RPMI8226 (cell line): ENCODE measurements around the gene BSN.
A peak's percentile ranks its signal among the peaks of the same experiment; 100 is the strongest.

Experiments
- DNase-seq: peaks from one replicate; pipeline ENCODE4 v3.0.0-alpha.2; 2015

Gene BSN

GRCh38 chr3:49601358-49602048 lies 47.2 kb downstream of the BSN start:
- no peak for DNase-seq

DNA sequence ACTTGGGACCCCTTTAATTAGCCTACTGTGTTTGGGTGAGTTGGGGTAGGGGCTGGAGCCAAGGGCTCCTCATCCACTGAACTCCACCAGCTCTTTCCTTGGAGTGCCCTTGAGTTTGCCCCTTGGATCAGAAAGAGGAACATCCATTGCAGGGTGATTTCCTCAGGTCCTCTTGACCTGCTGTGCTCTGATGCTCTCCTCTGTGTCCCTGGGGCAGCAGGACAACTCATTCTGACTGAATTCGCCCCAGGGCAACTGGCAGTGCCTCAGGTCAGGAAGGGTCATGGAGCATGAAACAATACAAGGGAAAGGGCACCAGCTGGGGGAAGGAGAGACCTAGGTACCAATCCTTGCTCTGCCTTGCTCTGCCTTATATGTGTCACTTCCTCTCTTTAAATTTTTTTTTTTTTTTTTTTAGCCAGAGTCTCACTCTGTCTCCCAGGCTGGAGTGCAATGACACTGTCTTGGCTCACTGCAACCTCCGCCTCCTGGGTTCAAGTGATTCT lies 47.8 kb downstream of the BSN start:
- DNase-seq, result no peak

GRCh38 chr3:49602877-49603411 lies 48.7 kb downstream of the BSN start:
- no peak for DNase-seq

DNA sequence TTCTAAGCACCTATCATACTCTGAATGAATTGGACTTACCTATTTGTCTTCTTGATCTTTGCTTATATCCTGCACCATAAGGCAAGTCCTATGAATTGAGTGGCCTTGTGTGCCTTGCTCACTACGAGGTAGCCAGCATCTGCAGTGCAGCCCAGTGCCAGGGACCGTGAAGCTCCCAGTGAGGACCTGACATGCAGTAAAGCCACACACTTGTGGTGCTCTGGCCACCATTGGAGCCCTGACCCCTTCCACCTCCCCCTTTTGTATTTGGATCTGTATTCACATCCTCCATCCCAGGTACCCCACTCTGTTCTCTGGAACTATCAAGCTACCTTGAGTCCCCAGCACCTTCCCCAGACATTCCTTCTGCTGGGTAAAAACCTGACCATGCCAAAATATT lies 52.1 kb downstream of the BSN start:
- DNase-seq, result no peak

GRCh38 chr3:49607105-49607591 lies 52.9 kb downstream of the BSN start:
- no peak for DNase-seq

DNA sequence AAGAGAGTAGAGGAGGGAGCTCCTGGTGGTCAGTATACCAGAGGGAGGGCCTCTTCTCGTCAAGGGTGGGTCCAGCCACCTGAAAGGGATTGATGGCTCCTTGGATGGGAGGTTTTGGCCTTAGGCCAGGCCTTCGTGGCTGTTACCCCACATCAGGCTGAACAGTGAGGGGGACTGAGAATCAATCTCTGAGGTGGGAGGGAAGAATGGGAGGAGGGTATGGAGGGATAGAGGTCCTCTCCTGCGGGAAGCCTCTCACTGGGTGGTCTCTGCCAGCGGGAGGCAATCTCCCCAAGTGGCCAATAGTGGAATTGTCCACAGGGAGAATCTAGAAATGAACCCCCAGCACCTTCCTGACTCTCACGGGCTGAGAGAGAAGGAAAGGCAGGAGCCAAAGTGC lies 53.5 kb downstream of the BSN start:
- DNase-seq, result no peak

GRCh38 chr3:49609314-49609713 lies 55.0 kb downstream of the BSN start:
- DNase-seq, result no peak

GRCh38 chr3:49609815-49610214 lies 55.5 kb downstream of the BSN start:
- no peak for DNase-seq

GRCh38 chr3:49610666-49611280 lies 56.5 kb downstream of the BSN start:
- no peak for DNase-seq

DNA sequence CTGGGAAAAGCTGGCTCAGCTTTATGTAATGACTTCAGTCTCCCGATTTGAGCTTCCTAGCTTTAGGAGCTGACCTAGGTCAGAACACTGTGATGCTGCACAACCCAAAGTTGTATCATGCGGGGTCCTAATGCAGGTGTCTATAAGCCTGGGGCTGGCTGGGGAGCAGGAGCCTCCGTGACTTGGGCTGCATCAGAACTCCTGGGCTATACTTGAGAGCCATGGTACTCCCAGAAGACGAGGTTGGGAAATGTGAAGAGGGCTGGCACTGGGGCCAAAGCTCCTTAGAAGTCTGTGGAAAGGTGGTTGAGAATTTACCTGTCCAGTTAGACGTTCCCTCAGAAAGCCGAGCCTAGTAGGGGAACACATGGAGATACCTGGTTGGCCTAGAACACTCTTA lies 57.0 kb downstream of the BSN start:
- no peak for DNase-seq

GRCh38 chr3:49611719-49612118 lies 57.4 kb downstream of the BSN start:
- no peak for DNase-seq

DNA sequence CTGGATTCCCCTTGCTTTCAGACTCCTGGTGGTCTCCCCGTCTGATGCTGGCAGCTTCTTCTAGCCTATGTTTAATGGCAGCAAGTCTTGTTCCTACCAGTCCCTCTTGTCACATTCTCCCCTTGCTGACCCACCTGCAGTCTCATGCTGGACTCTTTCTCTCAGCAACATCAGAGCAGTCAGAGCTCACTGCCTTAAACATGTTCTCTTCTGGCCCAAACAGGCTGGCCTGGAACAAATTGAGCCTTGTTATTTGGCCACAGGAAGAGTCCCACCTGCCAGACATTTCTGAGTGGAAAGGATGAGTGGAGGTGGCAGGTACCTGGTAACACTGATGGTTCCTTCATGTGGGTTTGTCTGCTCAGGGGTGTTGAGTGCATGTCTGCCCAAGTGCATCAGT lies 60.7 kb downstream of the BSN start:
- DNase-seq, result no peak

DNA sequence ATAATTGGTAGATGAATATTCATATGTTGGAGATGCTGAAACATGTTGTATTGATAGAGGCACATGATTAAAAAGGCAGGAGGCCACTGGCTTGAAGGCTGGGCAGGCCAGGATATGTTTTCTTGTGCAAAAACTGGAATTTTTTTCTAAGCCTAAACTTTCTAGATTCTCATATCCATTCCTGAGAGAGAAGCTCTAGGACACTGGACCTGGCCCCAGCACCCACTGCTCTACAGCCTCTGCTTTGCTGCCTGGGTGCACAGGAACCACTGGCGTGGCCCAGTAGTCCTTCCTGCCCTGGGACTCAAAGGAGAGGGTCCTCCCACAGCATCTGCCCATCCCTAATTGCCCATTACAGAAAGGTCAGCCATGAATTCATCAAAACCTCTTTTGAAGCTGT lies 61.8 kb downstream of the BSN start:
- no peak for DNase-seq

DNA sequence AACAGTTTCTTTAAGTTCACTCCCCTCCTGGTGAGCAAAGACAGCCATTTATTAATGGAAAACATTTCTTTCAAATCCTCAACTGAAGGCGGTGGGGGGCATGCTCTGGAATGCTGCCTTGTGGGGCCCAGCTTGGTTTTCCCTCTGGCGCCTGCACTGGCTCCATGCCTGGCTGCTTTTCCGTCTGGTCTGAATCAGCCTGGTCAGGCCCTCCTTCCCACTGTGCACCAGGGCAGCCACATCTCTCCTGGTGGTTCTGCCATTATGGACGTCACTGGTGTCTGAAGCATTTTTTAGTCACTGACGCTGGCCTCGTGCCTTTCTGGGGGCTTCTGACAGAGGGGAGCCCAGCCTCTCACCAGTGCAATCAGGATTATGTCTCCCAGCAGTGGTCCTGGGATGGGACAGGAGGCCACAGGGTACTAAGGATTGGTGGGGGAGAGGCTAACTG lies 62.2 kb downstream of the BSN start:
- DNase-seq, result no peak

DNA sequence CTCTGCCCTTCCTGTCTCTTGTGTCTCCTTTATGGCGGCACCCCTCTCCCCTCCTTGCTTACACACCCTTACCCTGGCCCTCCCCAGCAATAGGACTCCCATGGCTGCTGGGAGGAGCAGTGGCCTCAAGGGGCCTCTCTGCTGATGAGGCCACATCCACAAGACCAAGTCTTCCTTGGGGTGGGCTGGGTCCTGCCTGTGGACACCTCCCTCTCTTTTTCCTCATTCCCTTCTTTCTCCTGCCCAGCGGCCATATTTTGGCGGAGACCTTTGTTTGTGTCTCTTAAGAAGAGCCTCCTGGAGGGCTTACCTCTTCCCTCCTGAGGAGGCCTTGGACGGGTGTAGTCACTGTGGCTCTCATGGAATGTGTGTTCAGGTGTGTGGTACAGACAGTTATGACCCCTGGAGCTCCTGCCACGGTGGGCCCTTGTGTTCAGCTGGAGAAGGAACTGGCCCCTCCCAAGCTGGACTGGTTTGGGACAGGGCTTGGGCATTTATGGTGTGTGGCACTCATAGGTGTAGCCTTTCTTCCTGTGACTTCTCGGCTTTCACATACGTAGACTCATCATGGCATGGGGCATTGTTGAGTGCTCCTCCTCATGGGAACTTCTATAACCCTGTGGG lies 63.2 kb downstream of the BSN start:
- no peak for DNase-seq

DNA sequence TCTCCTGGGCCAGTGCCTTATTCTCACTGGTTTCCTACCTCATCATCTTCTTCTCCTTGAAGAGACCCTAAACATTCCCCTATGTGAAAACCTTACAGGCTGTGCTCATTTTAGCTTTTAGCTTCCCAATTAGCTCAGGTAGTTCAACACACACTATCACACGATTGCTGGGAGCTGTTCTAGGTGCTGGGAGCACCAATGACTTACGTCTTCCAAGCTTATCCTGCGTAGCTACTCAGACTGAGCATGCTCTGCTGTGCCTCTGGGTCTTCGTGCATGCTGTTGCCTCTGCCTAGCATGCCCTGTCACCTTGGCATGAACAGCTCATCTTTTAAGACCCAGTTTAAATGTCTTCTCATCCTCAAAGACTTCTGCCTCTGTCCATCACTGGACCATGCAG lies 64.1 kb downstream of the BSN start:
- DNase-seq, result no peak

DNA sequence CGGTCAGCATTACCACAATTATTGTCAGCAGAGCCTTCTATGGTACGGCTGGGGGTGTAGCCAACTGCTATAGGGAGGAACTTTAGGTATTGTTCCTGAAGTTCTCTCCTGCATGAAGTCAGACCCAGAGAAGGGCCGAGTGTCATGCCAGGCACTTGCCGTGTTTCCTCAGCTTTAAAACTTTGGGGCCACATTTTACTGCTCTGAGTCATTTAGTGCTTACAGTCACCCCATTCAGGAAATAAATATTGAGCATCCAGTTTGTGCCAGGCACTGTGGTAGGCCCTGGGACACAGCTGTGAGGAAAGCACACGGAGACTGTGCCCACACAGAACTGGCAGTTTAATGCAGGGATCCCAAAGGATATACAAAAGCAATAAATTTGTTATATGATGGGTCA lies 65.4 kb downstream of the BSN start:
- DNase-seq, result no peak

GRCh38 chr3:49620728-49621127 lies 66.5 kb downstream of the BSN start:
- no peak for DNase-seq

GRCh38 chr3:49623071-49623470 lies 68.8 kb downstream of the BSN start:
- no peak for DNase-seq

- DNase-seq, result no peak
Measured at GRCh38 chr3:49625071-49625470, 70.8 kb downstream of the BSN start.

DNA sequence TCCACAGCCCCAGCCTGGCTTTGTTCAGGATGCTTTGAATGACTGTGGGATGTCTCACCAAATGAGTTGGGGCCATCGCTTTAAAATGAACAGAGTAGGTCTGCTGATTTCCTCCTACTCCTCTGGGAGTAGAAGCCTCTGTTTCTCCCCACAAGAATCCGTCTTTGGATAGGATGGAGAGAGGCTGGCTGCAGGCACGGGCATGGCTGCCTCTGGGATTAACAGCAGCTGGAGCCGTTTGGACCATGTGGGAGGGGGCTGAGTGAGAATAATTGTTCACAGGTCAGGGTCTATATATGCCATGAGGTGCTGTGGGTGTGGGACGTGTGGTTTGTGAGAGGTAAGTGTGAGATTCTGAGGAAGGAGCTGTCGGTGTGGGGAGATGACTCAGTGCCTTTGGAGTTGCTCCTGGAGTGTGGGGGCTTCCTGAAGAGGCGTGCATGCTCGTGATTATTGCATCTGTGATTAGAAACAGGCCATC lies 71.9 kb downstream of the BSN start:
- no peak for DNase-seq

GRCh38 chr3:49626796-49627195 lies 72.5 kb downstream of the BSN start:
- no peak for DNase-seq

DNA sequence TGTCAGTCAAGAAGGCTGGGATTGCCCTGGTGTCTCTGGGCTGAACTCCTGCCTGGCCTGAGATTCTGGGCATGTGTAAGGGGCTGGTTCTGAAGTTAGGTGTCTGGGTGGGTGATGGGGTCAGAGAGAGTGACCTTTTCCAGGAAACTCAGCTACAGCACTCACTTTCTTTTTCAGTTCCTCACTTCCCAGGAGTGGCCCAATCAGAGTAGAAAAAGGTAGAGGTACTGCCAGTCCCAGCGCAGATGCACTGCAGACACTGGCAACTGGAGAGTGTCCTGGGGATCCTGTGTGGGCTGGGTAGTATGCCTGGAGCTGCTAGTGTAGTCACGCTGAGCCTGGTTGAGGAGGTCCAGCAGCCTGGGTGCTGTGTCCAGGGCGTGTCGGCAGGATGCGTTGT lies 73.4 kb downstream of the BSN start:
- peak; percentile 40 for DNase-seq

DNA sequence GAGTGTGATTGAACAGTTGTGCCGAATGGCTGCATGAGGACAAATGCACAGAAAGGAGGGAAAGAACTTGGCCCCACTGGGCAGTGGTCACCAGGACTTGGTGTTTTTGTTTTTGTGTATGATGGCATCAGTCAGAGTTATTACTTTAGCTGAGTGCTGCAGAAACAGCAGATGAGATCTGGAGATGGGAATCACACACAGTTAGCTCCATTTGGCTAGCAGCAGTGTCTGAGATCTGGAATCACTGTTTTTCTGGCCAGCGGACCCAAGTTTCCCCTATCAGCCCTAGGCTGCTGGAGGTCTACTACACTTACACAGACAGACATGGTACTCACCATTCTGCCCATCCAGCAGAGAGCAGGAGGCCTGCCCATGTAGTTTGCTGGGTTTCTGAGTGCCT lies 74.0 kb downstream of the BSN start:
- DNase-seq, result no peak
